Esophagus squamous epithelium (tissue), 4 donors: ENCODE measurements around the gene PTP4A1.

Experiments
- CTCF ChIP-seq, 6 experiments: fragments of 450-650 bp in 4 of 6; fragments of 200-600 bp in 2 of 6; sonication (generic) in 2 of 6; IDR thresholded peaks; one replicate each; pipeline ENCODE4 v1.5.1; 2016 to 2019; ENCODE audit warnings: antibody characterized with exemption in 6 of 6, mild to moderate bottlenecking in 4 of 6, moderate library complexity in 4 of 6
- POLR2A ChIP-seq, 4 donors: fragments of 450-650 bp; IDR thresholded peaks; one replicate each; pipeline ENCODE4 v1.6.1; 2017; ENCODE audit warnings: antibody characterized with exemption in 4 of 4, mild to moderate bottlenecking in 4 of 4, moderate library complexity in 3 of 4

- TF ChIP-seq CTCF (IDR thresholded peaks at IDR 0.05), result no peak
- TF ChIP-seq POLR2A (IDR thresholded peaks at IDR 0.05), result no peak
Observed at GRCh38 chr6:63567966-63568365, 4.3 kb upstream of the PTP4A1 start.
